HG02973 (cell line): ENCODE measurements around the gene SLC6A9.

ENCODE experiments used
- ATAC-seq: cut with Tn5 transposase; IDR thresholded peaks from one replicate; pipeline ENCODE4 v1.9.1; 2021; ENCODE audit warnings: moderate library complexity; ENCODE audit not compliant: unreplicated experiment

The SLC6A9 gene

DNA sequence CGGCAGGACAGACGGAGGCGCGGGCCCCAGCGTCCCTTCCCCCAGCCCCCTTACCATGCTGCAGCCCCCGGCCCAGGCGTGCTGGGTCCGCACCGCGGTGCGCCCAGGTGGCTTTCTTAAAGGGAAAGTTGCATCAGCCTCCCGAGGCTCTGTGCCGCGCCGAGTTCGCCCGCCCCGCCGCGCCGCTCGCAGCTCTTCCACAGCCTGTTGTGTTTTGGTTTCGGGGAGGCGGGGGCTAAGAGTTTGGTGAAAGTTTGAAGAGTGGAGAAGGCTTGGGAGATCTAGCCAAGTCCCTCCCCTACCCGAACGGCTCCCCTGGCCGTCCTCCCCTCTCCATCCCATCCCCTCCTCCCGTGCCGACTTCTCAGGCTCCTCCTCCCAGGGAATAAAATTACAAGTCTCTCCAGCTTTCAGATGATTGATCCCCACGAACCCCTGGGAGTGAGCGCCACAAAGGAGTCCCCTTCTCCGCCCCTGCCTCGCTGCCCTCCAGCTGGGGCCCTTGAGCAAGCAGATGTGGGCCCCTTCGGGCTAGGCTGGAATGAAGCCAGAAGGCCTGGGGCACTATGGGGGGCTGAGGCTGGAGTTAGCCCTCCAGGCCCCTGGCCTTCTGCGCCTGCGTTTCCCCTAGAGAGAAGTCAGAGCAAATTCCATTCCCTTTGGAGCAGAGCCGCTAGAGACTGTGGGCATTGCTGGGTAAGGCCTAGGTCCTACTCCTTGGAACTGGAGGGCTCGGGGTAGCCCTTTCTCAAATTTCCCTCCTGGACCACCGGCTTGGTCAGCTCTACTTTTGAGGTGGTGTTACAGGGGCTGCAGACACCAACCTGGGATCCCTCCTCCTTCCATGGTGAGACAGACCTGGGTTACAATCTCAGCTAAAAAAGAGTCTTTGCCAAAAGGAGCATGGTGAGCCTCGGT is at the start of gene SLC6A9:
SLC6A9 (minus strand) TSS at position 211 of the 918 bp plus-strand sequence. CDS start 7,185 bp downstream, outside the sequence.
- no peak for ATAC-seq

DNA sequence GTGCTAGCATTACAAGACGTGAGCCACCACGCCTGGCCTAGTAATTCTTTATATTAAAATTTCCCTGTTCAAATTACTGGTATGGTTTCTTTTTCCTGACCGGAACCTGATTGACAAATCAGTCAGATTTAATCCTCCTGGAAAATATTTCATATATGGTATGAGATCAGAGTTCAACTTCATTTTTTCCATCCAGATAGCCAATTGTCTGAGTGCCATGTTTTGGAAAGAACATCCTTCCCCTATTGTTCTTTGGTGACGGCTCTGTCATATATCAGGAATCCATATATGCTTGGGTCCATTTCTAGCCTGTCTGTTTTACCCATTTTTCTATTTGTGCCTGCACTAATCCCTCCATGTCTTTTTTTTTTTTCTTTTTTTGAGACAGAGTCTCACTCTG is 48.3 kb upstream of the SLC6A9 start:
- ATAC-seq: no peak

DNA sequence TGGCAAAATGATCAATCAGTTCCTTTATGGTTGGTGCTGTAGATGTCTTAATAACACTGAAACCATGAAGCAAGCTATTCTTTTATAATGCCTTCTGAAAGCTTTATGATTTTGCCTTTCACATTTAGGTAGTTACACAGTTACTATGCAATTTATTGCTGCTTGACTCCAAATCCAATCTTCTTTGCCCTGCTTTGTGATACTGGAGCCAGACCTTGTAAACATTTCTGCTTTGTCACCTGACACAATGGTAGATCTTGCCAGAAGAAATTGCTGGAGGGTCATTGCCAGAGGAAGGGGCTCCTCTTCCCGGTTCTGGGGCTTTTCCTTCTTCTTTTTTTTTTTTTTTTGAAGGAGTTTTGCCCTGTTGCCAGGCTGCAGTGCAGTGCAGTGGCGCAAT is 46.8 kb upstream of the SLC6A9 start:
- ATAC-seq: no peak

DNA sequence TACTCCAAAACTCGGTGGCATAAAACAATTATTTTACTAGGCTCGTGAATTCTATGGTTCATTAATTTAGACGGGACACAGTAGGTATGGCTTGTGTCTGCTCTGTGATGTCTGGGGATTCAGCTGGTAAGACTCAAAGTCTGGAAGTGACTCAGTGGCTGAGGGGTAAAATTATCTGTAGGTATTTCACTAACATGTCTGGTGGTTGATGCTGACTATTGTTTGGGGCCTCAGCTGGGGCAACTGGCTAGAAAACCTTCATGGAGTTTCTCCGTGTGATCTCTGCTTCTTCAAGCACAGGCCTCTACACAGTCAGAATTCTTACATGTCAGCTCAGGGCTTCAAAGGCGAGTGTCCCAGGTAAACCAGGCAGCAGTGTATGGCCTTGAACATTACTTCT is 46.2 kb upstream of the SLC6A9 start:
- no peak for ATAC-seq

DNA sequence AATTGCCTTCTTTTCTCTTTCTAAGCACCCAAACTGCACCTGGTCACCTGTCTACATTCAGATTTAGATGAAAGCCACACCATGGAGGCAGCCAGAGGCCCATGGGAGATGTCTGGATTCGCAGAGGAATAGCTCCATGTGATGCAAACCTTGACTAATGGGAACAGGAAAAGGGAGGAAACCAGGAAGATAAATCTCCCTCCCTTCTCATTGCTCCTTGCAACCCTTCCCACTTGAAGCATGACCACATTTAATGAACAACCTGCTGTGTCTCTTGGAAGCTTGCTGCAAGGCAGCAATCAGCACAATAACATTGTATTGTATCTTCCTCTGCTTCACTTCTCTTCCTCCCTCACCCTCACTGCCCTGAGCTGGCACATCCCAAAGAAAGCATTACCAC is 44.8 kb upstream of the SLC6A9 start:
- no peak for ATAC-seq

DNA sequence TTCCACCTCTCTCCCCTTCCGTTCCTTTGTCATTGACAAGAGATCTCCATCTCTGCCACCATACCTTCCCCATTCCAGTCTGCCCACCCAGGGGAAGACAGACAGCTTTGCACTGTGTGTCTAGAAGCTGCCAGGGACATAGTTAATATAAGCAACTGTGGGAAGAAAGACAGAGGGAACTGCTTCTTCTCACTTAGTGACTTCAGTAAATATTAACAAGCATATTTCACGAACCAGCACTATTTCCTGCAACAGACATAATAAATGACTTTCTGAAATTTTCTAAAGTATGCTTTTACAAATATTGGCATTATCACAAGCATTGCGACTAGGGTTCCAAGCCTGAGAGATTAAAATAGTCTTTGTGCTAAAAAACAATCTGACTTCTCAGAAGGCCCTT is 43.2 kb upstream of the SLC6A9 start:
- ATAC-seq: no peak

DNA sequence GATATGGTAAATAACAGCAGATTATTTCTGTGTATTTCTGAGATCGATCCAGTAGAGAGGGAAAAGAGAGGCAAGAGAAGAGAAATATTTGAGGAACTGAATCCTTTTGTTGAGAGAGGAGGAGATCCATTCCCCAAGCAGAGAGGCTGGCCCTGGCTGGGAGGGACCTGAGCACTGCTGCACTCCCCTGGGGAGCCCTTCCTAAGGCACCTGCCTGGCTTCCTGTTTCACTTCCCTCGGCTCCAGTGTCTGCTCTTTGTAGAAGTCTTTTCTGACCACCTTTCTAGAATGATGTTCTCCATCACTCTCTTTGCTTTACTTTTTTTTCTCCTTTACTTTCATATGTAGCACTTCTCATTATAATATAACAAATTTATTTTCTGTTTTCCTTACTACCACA is 42.3 kb upstream of the SLC6A9 start:
- ATAC-seq: no peak

DNA sequence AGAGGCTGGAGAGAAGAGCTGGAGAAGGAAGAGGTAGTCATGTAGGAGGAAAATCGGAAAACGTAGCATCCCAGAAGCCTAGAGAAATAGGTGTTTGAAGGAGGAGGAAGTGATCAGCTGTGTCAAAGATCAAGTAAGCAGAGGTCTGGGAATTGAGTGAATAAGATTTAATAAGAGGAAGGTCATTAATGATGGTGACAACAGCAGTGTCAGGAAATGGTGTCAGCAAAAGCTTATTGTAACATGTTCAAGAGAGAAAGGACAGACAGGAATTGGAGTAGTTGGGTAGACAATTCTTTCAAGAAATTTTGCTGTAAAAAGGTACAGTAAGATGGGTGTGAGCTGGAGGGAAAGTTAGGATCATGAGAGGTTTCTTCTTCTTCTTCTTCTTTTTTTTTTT is 41.6 kb upstream of the SLC6A9 start:
- ATAC-seq: no peak

DNA sequence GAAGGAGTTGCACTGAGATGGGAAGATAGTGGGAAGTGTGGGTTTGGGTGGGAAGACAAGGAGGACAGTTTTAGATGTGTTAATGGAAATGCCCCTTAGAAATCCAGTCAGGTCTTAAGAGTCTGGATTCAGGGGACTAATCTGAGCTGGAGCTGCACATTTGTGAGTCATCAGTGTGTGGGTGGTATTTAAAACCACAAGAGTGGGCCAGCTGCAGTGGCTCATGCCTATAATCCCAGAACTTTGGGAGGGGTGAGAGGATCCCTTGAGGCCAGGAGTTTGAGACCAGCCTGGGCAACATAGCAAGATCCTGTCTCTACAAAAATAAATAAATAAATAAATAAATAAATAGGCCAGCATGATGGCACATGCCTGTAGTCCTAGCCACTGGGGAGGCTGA is 40.9 kb upstream of the SLC6A9 start:
- no peak for ATAC-seq

DNA sequence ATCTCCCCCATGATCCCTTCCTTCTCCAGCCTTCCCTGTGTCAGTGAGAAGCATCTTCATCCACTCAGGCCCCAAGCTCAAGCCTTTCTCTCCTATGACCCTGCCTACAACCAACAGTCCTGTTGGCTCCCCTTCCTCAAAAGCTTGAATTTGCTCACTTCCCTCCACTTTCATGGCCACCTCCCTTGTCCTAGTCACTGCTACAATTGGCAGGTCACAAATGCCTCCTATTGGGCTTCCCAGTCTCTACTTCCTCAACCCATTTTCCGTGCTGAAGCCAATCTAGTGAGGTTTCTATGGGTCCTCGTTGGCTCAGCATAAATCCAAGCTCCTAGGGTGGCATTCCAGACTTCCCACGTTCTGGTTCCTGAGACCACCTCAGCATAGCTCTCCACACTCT is 40.2 kb upstream of the SLC6A9 start:
- ATAC-seq: no peak

DNA sequence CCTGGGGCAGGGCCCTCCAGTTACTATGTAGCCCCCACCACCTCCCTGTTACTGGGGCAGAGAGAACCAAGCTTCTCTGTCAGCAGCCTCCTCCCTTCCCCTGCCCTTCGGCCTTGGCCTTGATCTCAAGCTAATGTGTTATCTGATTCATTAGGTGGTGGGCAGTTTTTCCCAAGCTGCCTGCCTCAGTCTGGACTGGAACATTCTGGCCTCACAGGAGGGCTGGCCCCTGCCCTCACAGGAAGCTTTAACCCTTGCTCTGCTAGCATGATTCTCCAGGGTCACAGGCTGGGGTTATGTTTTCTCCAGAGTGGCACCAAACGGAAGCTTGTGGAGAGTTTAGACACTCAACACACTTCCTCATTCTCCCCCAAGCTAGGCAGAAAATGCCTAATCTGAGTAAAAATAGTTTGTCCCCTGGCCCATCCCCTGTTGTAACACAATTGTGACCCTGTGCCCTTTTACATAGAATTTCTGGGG is 37.2 kb upstream of the SLC6A9 start:
- no peak for ATAC-seq

DNA sequence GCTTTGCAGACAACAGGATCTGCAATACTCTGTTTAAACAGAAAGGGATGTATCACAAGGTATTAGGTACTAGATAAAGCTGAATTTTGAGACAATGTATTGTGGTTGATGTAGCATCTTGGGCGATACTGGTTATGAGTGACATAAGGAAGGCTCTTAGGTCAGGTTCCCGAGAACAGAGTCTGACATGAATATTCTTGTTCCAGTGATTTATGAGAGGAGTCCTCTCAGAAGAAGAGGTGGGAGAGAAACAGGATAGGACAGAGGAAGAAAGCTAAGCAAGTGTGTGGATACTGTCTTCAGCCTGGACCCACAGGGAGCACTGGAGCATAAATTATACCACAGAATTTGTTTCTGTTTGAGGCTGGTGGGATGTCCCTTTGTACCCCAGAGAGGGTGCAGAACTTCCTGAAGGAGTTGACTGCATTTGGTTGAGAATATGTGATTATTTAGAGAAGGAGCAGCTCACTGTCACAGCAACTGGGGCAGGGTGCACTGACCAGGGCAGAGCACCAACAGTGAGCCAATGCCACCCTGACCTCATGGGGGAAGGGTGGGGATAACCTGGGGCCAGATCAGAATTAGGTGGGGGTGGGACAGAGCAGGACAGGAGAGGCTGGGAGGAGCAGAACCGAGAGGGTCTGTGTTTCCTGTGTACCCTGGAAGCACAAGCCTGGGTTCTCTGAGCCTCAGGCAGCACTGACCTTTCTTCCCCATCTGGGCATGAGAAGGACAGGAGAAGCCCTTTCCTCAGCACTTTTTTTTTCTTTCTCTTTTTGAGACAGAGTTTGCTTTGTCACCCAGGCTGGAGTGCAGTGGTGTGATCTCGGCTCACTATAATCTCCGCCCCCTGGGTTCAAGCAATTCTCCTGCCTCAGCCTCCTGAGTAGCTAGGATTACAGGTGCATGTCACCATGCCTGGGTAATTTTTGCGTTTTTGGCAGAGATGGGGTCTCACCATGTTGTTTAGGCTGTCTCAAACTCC is 36.3 kb upstream of the SLC6A9 start:
- ATAC-seq: no peak

DNA sequence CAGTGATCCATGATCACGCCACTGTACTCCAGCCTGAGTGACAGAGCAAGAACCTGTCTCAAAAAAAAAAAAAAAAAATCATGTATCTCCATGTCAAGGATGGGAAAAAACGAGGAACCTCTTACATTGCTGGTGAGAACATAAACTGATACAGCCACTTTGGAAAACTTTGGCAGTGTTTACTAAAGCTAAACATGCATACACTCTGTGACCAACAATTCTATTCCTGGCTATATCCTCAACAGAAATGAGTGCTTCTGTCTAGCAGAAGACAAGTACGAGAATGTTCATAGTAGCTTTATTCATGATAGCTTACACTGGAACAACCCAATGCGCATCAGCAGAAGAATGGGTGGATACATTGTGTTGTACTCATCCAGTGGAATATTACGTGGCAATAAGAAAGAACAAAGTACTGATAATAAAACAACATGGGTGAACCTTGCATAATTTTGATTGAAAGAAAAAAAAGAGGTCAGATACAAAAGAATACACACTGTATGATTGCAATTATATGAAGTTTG is 31.5 kb upstream of the SLC6A9 start:
- no peak for ATAC-seq

DNA sequence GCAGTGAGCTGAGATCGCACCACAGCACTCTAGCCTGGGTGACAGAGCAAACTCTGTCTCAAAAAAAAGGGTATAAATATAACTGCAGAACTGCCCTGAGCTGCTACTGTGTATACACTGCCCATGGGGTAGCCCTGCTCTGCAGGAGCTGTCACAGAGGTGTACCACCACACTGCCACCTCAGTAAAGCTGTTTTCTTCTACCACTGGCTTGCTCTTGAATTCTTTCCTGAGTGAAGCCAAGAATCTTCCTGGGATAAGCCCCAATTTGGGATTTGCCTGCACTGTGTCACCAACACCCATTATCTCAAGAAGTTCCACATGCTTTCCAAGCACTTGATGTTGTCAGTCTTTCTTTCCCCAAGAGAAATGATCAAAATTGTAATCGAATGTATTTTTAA is 30.6 kb upstream of the SLC6A9 start:
- ATAC-seq: no peak

DNA sequence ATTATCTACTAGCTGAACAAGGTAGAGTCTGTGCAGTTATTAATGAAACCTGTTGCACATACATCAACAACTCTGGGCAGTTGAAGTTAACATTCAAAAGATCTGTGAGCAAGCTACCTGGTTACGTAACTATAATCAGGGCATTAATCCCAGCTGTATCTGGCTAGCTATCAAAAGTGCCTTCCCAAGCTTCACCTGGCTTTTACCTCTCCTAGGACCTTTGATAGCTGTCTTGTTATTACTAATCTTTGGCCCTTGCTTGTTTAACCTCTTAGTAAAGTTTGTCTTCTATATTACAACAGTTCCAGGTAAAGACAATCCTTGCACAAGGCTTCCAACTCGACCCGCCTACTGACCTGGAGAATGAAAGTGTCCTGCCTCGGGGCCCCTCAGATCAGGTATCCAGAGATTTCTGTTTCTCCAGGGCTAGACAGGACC is 29.6 kb upstream of the SLC6A9 start:
- ATAC-seq: no peak

DNA sequence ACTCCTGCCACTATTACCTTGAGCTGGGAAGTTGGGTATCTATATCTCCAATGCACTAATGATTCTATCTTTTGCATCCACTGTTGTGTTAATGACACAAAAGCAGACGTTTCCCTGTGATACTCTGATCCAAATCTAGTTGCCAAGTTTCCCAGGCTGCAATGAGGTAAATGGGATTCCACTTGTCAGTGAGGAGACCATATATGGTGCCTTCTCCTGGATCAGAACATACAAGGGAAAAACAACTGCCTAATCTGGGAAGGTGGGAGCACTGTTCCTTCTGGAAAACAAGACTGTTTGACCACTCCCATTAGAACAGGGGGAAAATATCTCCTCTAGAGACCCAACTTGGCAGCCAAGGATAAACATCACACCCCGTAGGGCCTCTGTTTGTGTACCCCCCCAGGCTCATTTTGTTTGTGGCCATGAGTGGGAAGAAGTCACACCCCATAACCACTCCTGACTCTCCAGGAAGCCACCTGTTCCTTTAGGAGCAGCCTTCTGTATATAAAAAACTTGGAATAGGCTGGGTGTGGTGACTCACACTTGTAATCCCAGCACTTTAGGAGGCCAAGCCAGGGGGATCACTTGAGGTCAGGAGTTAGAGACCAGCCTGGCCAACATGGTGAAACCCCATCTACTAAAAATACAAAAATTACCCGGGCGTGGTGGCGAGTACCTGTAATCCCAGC is 28.5 kb upstream of the SLC6A9 start:
- no peak for ATAC-seq

DNA sequence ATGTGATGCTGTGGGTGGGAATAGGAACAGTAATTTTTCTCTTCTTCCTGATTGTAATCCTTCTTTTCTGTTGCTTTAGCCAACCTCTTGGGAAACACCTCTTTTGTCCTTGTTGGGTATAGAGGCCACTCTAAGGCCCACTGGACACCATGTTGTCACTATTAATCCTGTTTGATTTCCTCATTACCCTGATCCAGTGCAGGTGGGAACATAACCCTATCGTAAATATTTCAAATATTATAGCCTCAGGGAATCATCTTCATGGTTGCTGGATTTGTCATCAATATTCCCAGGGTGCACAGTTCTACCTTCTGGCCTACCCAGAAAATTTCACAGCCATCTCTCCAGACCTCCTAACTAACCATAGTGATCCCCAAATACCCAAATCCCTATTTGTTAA is 27.9 kb upstream of the SLC6A9 start:
- ATAC-seq: no peak

DNA sequence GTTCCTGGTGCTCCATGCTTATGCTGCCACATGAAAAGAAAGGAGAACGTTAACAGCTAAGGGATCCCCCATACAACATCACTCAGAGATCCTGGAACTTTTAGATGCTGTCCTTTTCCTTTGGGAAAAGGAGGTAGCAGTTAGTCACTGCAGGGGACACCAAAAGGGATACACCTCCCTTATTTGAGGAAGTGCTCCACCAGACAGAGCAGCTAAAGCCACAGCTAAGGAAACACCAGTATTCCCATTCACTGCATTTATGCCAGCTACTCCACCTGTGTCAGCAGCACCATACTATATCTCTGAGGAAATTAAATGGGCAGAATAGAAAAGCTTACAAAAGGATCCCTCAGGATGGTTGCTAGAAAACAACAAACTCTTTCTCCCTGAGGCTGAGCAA is 26.0 kb upstream of the SLC6A9 start:
- no peak for ATAC-seq

DNA sequence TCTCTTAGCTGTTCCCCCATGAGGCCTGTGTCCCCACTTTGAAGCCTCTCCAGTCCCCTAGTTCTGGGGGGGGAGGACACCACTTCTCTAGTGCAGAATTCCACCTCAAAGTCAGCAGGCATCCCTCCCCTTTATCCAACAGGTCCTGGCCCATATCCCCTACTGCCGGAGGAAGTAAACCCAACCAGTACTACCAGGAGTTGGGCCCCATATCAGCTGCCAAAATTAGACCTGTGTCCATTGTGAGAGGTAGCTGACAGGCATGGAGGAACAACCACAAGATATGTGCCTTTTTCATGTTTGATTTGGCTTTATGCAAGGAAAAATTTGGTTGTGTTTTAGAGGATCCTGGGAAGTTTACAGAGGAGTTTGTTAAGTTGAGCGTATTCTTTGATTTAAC is 22.1 kb upstream of the SLC6A9 start:
- no peak for ATAC-seq

DNA sequence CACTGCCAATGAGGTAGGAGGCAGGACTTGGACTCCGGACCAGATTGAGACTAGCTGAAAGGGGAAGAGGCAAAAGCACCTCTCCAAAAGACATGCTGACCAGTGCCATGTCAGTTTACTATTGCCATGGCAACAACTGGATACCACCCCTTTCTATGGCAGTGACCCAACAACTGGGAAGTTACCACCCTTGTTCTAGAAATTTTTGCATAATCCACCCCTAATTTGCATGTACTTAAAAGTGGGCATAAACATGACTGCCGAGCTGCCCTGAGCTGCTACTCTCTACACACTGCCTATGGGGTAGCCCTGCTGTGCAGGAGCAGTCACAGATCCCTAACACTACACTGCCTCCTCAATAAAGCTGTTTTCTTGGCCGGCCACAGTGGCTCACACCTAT is 19.0 kb upstream of the SLC6A9 start:
- no peak for ATAC-seq

DNA sequence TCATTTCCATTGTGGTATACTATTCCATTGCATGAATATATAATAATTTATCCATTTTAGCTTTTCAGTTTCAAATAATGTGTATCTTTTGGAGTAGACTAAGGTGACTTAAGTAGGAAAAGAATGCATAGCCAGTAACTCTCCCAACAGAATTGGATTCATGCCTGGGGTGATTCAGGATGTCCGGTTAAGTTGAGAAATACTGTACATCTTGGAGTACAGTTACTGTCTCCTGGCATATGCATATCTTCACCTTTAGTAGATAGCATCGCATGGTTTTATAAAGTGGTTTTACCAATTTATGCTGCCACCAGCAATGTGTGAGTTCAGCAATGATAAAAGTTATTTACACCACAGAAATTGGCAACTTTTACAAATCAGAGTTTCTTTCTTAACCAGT is 18.6 kb upstream of the SLC6A9 start:
- no peak for ATAC-seq
